ENCODE data around the gene TMEM269.

The TMEM269 gene

GRCh38 chr1:42765832-42766740 is 18.7 kb upstream of the TMEM269 start (continued):
- TF ChIP-seq, protein P1, sequence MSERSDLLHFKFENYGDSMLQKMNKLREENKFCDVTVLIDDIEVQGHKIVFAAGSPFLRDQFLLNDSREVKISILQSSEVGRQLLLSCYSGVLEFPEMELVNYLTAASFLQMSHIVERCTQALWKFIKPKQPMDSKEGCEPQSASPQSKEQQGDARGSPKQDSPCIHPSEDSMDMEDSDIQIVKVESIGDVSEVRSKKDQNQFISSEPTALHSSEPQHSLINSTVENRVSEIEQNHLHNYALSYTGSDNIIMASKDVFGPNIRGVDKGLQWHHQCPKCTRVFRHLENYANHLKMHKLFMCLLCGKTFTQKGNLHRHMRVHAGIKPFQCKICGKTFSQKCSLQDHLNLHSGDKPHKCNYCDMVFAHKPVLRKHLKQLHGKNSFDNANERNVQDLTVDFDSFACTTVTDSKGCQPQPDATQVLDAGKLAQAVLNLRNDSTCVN (tag by site-specific recombination; optimal IDR thresholded peaks at IDR 0.05), result no peak
- TF ChIP-seq SP7 (tag by site-specific recombination; IDR thresholded peaks at IDR 0.05), result no peak
- peak; percentile 72 for TF ChIP-seq ZBTB17 (tag by site-specific recombination; IDR thresholded peaks at IDR 0.05)
- peak; percentile 19; the same call in 1 of the 2 replicates for TF ChIP-seq ZNF654 (tag by site-specific recombination; IDR thresholded peaks at IDR 0.05; ENCODE audit: low read depth)
- peak; percentile 77 for TF ChIP-seq ZBTB48 (tag by site-specific recombination; IDR thresholded peaks at IDR 0.05)
- TF ChIP-seq ZNF214 (tag by site-specific recombination; IDR thresholded peaks at IDR 0.05; ENCODE audit: borderline replicate concordance), result no peak
- TF ChIP-seq ZBTB49 (tag by site-specific recombination; IDR thresholded peaks at IDR 0.05; ENCODE audit: low read depth), result no peak
- peak; percentile 20; the same call in 1 of the 2 replicates for TF ChIP-seq ZBTB20 (tag by site-specific recombination; IDR thresholded peaks at IDR 0.05)
- TF ChIP-seq ZNF24 (tag by site-specific recombination; IDR thresholded peaks at IDR 0.05), result no peak
- no peak for TF ChIP-seq MZF1 (tag by site-specific recombination; IDR thresholded peaks at IDR 0.05; ENCODE audit: borderline replicate concordance)
- TF ChIP-seq ZFP3 (tag by site-specific recombination; IDR thresholded peaks at IDR 0.05; ENCODE audit: low read depth), result no peak
- no peak for TF ChIP-seq ZBTB7A (tag by site-specific recombination; IDR thresholded peaks at IDR 0.05; ENCODE audit: low read depth)
- TF ChIP-seq, protein P2, sequence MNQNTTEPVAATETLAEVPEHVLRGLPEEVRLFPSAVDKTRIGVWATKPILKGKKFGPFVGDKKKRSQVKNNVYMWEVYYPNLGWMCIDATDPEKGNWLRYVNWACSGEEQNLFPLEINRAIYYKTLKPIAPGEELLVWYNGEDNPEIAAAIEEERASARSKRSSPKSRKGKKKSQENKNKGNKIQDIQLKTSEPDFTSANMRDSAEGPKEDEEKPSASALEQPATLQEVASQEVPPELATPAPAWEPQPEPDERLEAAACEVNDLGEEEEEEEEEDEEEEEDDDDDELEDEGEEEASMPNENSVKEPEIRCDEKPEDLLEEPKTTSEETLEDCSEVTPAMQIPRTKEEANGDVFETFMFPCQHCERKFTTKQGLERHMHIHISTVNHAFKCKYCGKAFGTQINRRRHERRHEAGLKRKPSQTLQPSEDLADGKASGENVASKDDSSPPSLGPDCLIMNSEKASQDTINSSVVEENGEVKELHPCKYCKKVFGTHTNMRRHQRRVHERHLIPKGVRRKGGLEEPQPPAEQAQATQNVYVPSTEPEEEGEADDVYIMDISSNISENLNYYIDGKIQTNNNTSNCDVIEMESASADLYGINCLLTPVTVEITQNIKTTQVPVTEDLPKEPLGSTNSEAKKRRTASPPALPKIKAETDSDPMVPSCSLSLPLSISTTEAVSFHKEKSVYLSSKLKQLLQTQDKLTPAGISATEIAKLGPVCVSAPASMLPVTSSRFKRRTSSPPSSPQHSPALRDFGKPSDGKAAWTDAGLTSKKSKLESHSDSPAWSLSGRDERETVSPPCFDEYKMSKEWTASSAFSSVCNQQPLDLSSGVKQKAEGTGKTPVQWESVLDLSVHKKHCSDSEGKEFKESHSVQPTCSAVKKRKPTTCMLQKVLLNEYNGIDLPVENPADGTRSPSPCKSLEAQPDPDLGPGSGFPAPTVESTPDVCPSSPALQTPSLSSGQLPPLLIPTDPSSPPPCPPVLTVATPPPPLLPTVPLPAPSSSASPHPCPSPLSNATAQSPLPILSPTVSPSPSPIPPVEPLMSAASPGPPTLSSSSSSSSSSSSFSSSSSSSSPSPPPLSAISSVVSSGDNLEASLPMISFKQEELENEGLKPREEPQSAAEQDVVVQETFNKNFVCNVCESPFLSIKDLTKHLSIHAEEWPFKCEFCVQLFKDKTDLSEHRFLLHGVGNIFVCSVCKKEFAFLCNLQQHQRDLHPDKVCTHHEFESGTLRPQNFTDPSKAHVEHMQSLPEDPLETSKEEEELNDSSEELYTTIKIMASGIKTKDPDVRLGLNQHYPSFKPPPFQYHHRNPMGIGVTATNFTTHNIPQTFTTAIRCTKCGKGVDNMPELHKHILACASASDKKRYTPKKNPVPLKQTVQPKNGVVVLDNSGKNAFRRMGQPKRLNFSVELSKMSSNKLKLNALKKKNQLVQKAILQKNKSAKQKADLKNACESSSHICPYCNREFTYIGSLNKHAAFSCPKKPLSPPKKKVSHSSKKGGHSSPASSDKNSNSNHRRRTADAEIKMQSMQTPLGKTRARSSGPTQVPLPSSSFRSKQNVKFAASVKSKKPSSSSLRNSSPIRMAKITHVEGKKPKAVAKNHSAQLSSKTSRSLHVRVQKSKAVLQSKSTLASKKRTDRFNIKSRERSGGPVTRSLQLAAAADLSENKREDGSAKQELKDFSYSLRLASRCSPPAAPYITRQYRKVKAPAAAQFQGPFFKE (tag by site-specific recombination; IDR thresholded peaks at IDR 0.05; ENCODE audit: borderline replicate concordance), result no peak
- TF ChIP-seq ZNF585B (tag by site-specific recombination; IDR thresholded peaks at IDR 0.05), result no peak
- TF ChIP-seq, protein P3, sequence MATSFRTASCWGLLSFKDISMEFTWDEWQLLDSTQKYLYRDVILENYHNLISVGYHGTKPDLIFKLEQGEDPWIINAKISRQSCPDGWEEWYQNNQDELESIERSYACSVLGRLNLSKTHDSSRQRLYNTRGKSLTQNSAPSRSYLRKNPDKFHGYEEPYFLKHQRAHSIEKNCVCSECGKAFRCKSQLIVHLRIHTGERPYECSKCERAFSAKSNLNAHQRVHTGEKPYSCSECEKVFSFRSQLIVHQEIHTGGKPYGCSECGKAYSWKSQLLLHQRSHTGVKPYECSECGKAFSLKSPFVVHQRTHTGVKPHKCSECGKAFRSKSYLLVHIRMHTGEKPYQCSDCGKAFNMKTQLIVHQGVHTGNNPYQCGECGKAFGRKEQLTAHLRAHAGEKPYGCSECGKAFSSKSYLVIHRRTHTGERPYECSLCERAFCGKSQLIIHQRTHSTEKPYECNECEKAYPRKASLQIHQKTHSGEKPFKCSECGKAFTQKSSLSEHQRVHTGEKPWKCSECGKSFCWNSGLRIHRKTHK (tag by site-specific recombination; IDR thresholded peaks at IDR 0.05), result no peak
- TF ChIP-seq KLF17 (tag by site-specific recombination; IDR thresholded peaks at IDR 0.05), result no peak
- TF ChIP-seq ZNF560 (tag by site-specific recombination; IDR thresholded peaks at IDR 0.05; ENCODE audit: borderline replicate concordance), result no peak
- no peak for TF ChIP-seq ZNF404 (tag by site-specific recombination; IDR thresholded peaks at IDR 0.05)
- TF ChIP-seq, protein P4, sequence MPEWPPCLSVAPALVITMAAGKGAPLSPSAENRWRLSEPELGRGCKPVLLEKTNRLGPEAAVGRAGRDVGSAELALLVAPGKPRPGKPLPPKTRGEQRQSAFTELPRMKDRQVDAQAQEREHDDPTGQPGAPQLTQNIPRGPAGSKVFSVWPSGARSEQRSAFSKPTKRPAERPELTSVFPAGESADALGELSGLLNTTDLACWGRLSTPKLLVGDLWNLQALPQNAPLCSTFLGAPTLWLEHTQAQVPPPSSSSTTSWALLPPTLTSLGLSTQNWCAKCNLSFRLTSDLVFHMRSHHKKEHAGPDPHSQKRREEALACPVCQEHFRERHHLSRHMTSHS (tag by site-specific recombination; IDR thresholded peaks at IDR 0.05), result no peak
- peak; percentile 61; the same call in 1 of the 2 replicates for TF ChIP-seq ZSCAN4 (tag by site-specific recombination; IDR thresholded peaks at IDR 0.05)
- TF ChIP-seq ELK4 (IDR thresholded peaks at IDR 0.05; ENCODE audit: borderline replicate concordance, low read depth, low read length), result no peak
